HEK293 (cell line): ENCODE measurements around the gene SYPL2.

Source experiments
- CTCF ChIA-PET: fragments of 350-600 bp; formaldehyde crosslinking; extraction: SDS; loops from one replicate; lab custom pipeline; 2021; ENCODE audit warnings: antibody characterized with exemption; lab: Yijun Ruan, JAX
- POLR2A ChIA-PET: fragments of 300-600 bp; formaldehyde crosslinking; extraction: SDS; loops from one replicate; lab custom pipeline; 2020; ENCODE audit warnings: antibody characterized with exemption, inconsistent platforms; lab: Yijun Ruan, JAX
- H3K27ac ChIP-seq: fragments of 200-500 bp; sonication (Bioruptor generic); 2 replicates; pipeline ENCODE4 v1.5.1; 2014; ENCODE audit warnings: low read depth, low read length, control low read depth, inconsistent platforms; ENCODE audit errors: extremely low read depth
- H3K36me3 ChIP-seq, 2 experiments: fragments of 200-500 bp in 1 of 2; sonication (Bioruptor generic) in 1 of 2; 1 replicate in 1 of 2; 2 replicates in 1 of 2; pipeline ENCODE4 v1.5.1; 2014 to 2017; ENCODE audit warnings: inconsistent platforms in 2 of 2, low read length in 2 of 2; ENCODE audit not compliant: control insufficient read depth in 2 of 2, insufficient read depth in 1 of 2
- H3K4me1 ChIP-seq: fragments of 200-500 bp; sonication (Bioruptor generic); 2 replicates; pipeline ENCODE4 v1.5.1; 2014; ENCODE audit warnings: mild to moderate bottlenecking, low read length, inconsistent platforms; ENCODE audit not compliant: control insufficient read depth, insufficient read depth
- H3K4me3 ChIP-seq: 2 replicates; pipeline ENCODE4 v1.5.1; 2011; ENCODE audit warnings: low read depth, mild to moderate bottlenecking, control low read depth, low read length, moderate library complexity
- H3K9me3 ChIP-seq: fragments of 200-500 bp; sonication (Bioruptor generic); 2 replicates; pipeline ENCODE4 v1.5.1; 2014; ENCODE audit warnings: low read depth, low read length, inconsistent platforms; ENCODE audit not compliant: control insufficient read depth, insufficient read depth
- ATF2 ChIP-seq: fragments of 450-650 bp; formaldehyde crosslinking; IDR thresholded peaks from 2 replicates; pipeline ENCODE4 v1.5.1; 2016; ENCODE audit warnings: missing biosample characterization, missing genetic modification characterization, low read depth
- EGR2 ChIP-seq: fragments of 450-650 bp; formaldehyde crosslinking; IDR thresholded peaks from 2 replicates; pipeline ENCODE4 v1.5.1; 2016; ENCODE audit warnings: low read depth, missing biosample characterization, missing genetic modification characterization
- KLF1 ChIP-seq: fragments of 450-650 bp; formaldehyde crosslinking; IDR thresholded peaks from 2 replicates; pipeline ENCODE4 v1.5.1; 2016; ENCODE audit warnings: missing biosample characterization, missing genetic modification characterization
- KLF7 ChIP-seq: fragments of 450-650 bp; formaldehyde crosslinking; IDR thresholded peaks from 2 replicates; pipeline ENCODE4 v1.5.1; 2016; ENCODE audit warnings: missing biosample characterization, missing genetic modification characterization, borderline replicate concordance
- SALL2 ChIP-seq: fragments of 450-650 bp; formaldehyde crosslinking; IDR thresholded peaks from 2 replicates; pipeline ENCODE4 v1.5.0; 2017; ENCODE audit warnings: missing biosample characterization, mild to moderate bottlenecking, missing genetic modification characterization, borderline replicate concordance
- ZBTB6 ChIP-seq: fragments of 450-650 bp; formaldehyde crosslinking; IDR thresholded peaks from 2 replicates; pipeline ENCODE4 v1.5.1; 2017; ENCODE audit warnings: missing biosample characterization, missing genetic modification characterization
- ZFHX2 ChIP-seq: fragments of 450-650 bp; formaldehyde crosslinking; conservative IDR thresholded peaks from 2 replicates; pipeline ENCODE4 v1.5.1; 2016; ENCODE audit warnings: missing biosample characterization, missing genetic modification characterization
- ZIC2 ChIP-seq: fragments of 450-650 bp; formaldehyde crosslinking; IDR thresholded peaks from 2 replicates; pipeline ENCODE4 v1.5.1; 2016; ENCODE audit warnings: missing biosample characterization, missing genetic modification characterization
- ZNF174 ChIP-seq: fragments of 450-650 bp; formaldehyde crosslinking; IDR thresholded peaks from 2 replicates; pipeline ENCODE4 v1.5.0; 2017; ENCODE audit warnings: missing biosample characterization, mild to moderate bottlenecking, missing genetic modification characterization
- ZNF280D ChIP-seq: fragments of 450-650 bp; formaldehyde crosslinking; IDR thresholded peaks from 2 replicates; pipeline ENCODE4 v1.5.1; 2016; ENCODE audit warnings: missing biosample characterization, missing genetic modification characterization
- ZNF433 ChIP-seq: fragments of 450-650 bp; formaldehyde crosslinking; IDR thresholded peaks from 2 replicates; pipeline ENCODE4 v1.5.1; 2016; ENCODE audit warnings: missing biosample characterization, missing genetic modification characterization, low read depth
- ZNF530 ChIP-seq: fragments of 450-650 bp; formaldehyde crosslinking; IDR thresholded peaks from 2 replicates; pipeline ENCODE4 v1.5.1; 2016; ENCODE audit warnings: low read depth, missing biosample characterization, missing genetic modification characterization
- ZNF548 ChIP-seq: fragments of 450-650 bp; formaldehyde crosslinking; IDR thresholded peaks from 2 replicates; pipeline ENCODE4 v1.5.1; 2016; ENCODE audit warnings: missing biosample characterization, missing genetic modification characterization
- ZNF621 ChIP-seq: fragments of 450-650 bp; formaldehyde crosslinking; IDR thresholded peaks from 2 replicates; pipeline ENCODE4 v1.5.1; 2017; ENCODE audit warnings: missing biosample characterization, missing genetic modification characterization
- ZNF626 ChIP-seq: fragments of 450-650 bp; sonication (Bioruptor Pico); formaldehyde crosslinking; IDR thresholded peaks from 2 replicates; pipeline ENCODE4 v1.5.1; 2018; ENCODE audit warnings: missing biosample characterization, missing genetic modification characterization, inconsistent platforms
- ZNF785 ChIP-seq: fragments of 450-650 bp; formaldehyde crosslinking; IDR thresholded peaks from 2 replicates; pipeline ENCODE4 v1.5.1; 2016; ENCODE audit warnings: missing biosample characterization, missing genetic modification characterization
- ZSCAN23 ChIP-seq: fragments of 450-650 bp; formaldehyde crosslinking; IDR thresholded peaks from 2 replicates; pipeline ENCODE4 v1.5.1; 2016; ENCODE audit warnings: missing biosample characterization, missing genetic modification characterization

SYPL2 gene

GRCh38 chr1:109500941-109501381 is 34.6 kb downstream of the SYPL2 start (continued):
- TF ChIP-seq ZNF280D (tag by site-specific recombination) (no peak), ZFHX2 (tag by site-specific recombination) (no peak), ZNF433 (no peak)

- Histone ChIP-seq H3K4me3 (no peak overlapping the region), H3K27ac (no peak overlapping the region)
- POLR2A ChIA-PET = no interaction called here
Observed at GRCh38 chr1:109501644-109502363, 35.5 kb downstream of the SYPL2 start.

GRCh38 chr1:109502364-109502851 is 36.1 kb downstream of the SYPL2 start:
- ChIA-PET CTCF (interaction anchor here (6.7 to 36.3 kb wide), 2 partner anchors 14 to 30 kb away, joined by 72 to 1152 read pairs; partner anchors contain the start of gene GPR61), POLR2A (no interaction called here)
- Histone ChIP-seq H3K36me3 (peaks cover 0 to 31% of the 10 kb centered on the region in 2 experiments; a peak in 1 of 3 replicates), H3K4me1 (no peaks in the 10 kb centered on the region), H3K4me3 (no peak overlapping the region), H3K27ac (no peak overlapping the region), H3K9me3 (no peaks in the 10 kb centered on the region)
- TF ChIP-seq EGR2 (tag by site-specific recombination) (0 out of 2 replicates have a peak, but pooled peaks have one; percentile 11), ZSCAN23 (tag by site-specific recombination) (no peak)

More at GRCh38 chr1:109501644-109502363, 35.5 kb downstream of the SYPL2 start:
- Histone ChIP-seq H3K4me1 (no peaks in the 10 kb centered on the region), H3K9me3 (no peaks in the 10 kb centered on the region), H3K36me3 (peaks cover 0 to 37% of the 10 kb centered on the region in 2 experiments; a peak in 1 of 3 replicates)
- CTCF ChIA-PET = interaction anchor here (0.7 to 36.3 kb wide), 3 partner anchors 9 to 31 kb away, joined by 4 to 1152 read pairs (median 72); partner anchors contain the start of gene GPR61
- TF ChIP-seq KLF7 (tag by site-specific recombination) (no peak), EGR2 (tag by site-specific recombination) (peak; percentile 20; the same call in 1 of the 2 replicates), ZNF621 (tag by site-specific recombination) (no peak), ZFHX2 (tag by site-specific recombination) (0 out of 2 replicates have a peak, but pooled peaks have one; percentile 40), ZNF548 (no peak), ZNF530 (tag by site-specific recombination) (no peak), ZIC2 (tag by site-specific recombination) (peak; percentile 70), ZNF626 (tag by site-specific recombination) (no peak)

- no peaks in the 10 kb centered on the region for H3K4me1 ChIP-seq
- H3K27ac ChIP-seq = no peak overlapping the region
- H3K9me3 ChIP-seq = no peaks in the 10 kb centered on the region
- TF ChIP-seq ZBTB6 (tag by site-specific recombination) (no peak), SALL2 (tag by site-specific recombination) (no peak), ZNF785 (no peak), ZNF174 (tag by site-specific recombination) (no peak), KLF1 (peak; percentile 67), ATF2 (tag by site-specific recombination) (no peak)
- CTCF ChIA-PET = interaction anchor here (1.2 to 36.3 kb wide), 5 partner anchors 9 to 481 kb away, joined by 3 to 1152 read pairs (median 6); partner anchors contain the start of genes AHCYL1, CYB561D1 and GPR61
- H3K4me3 ChIP-seq = no peak overlapping the region
- peaks cover 0 to 23% of the 10 kb centered on the region in 2 experiments; a peak in 1 of 3 replicates for H3K36me3 ChIP-seq
- POLR2A ChIA-PET = no interaction called here
Observed at GRCh38 chr1:109503935-109504334, 37.6 kb downstream of the SYPL2 start.
